ENCODE results near the gene KLK3.

The KLK3 gene

DNA sequence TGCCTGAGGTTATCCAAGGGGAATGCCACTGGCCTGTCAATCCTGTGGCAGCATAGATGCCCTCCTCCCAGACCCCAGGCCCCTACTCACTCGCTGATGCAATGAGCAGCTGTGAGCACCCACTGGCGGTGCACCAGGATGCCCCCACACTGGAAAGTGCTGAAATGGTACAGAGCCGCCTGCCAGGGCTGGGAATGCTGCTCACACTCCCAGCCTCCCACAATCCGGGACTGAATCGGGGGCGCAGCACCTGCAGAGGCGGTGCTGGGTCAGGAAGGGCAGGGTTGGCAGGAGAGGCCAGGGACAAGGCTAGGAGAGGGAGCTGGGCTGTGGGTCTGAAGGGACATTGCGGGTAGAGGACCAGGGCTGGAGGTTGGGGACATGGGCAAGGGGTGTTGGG, 33.1 kb upstream of the KLK3 start:
- DNase-seq (ENCODE audit: low spot score) = no peak
- TF ChIP-seq, protein P1, sequence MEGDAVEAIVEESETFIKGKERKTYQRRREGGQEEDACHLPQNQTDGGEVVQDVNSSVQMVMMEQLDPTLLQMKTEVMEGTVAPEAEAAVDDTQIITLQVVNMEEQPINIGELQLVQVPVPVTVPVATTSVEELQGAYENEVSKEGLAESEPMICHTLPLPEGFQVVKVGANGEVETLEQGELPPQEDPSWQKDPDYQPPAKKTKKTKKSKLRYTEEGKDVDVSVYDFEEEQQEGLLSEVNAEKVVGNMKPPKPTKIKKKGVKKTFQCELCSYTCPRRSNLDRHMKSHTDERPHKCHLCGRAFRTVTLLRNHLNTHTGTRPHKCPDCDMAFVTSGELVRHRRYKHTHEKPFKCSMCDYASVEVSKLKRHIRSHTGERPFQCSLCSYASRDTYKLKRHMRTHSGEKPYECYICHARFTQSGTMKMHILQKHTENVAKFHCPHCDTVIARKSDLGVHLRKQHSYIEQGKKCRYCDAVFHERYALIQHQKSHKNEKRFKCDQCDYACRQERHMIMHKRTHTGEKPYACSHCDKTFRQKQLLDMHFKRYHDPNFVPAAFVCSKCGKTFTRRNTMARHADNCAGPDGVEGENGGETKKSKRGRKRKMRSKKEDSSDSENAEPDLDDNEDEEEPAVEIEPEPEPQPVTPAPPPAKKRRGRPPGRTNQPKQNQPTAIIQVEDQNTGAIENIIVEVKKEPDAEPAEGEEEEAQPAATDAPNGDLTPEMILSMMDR (IDR thresholded peaks at IDR 0.05; ENCODE audit: extremely low read depth, insufficient read depth, missing control alignments) = no peak
- in situ Hi-C loops (cut with MboI; ENCODE audit: low pct_unique_long_range_greater_than_20kb, low sequenced_read_pairs, unreplicated experiment) = no loop called here

DNA sequence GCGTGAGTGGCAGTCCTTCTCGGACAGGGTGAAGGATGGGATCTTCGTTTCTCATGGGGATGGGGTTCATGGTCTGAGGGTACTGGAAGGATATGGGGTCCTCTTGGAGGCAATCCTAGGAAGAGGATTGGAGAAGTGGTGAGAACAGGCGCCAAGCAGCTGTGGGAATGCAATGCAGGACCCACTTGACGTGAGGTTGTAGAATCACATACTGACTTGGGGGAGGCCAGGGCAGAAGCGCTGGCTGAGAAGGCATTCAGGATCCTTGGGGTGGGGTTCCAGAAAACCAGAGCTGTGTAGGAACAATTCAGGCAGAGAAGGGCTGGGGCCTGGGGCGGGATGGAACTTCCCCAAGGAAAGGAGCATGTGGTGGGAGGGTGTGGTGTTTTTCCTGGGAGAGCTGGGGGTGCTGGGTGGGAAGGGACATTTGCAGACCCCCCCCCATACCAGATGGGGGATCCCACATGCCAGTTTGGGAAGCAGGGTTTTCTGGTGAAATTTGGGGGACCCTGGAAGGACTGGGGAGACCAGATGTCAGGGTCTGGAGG, 32.0 kb upstream of the KLK3 start:
- in situ Hi-C loops (cut with MboI; ENCODE audit: low pct_unique_long_range_greater_than_20kb, low sequenced_read_pairs, unreplicated experiment) = no loop called here
- no peak for DNase-seq (ENCODE audit: low spot score)
- TF ChIP-seq, protein P1 (IDR thresholded peaks at IDR 0.05; ENCODE audit: extremely low read depth, insufficient read depth, missing control alignments) = no peak

DNA sequence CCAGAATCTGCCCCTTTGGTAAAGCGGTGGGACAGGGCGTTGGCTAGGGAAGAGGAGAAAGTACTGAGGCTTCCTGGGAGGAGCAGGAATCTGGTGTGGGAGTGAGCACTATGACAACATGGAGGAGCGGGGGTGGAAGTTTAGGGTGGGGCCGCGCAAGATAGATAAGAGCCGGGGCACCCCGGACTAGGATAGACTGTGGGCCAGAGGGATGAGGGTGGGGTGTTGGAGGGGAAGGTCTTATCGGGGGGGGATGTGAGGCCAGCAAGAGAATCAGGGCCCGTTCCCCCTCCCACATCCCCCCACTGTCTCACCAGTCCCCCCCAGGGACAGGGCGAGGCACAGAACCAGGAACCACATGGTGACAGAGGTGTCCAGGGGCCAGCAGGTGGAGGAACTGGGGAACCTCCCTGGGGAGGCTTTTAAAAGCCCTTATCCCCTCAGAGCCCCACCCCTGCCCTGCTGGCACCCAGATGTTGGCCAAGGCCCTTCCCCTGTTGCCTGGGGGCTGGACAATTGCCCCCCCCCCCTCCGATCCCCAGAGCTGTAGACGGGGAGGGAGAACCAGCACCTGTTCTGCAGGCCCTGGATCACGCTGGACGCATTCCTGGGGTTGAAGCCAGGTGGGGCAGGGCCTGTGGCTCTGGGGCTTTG, 31.2 kb upstream of the KLK3 start, which contains the start of gene KLK1:
Gene KLK1 (minus strand): TSS at position 399 of the 654 bp plus-strand sequence. CDS start 39 bp downstream, at position 360.
- in situ Hi-C loops (cut with MboI; ENCODE audit: low pct_unique_long_range_greater_than_20kb, low sequenced_read_pairs, unreplicated experiment) = no loop called here
- TF ChIP-seq, protein P1 (IDR thresholded peaks at IDR 0.05; ENCODE audit: extremely low read depth, insufficient read depth, missing control alignments) = no peak
- DNase-seq (ENCODE audit: low spot score) = peak; percentile 17

DNA sequence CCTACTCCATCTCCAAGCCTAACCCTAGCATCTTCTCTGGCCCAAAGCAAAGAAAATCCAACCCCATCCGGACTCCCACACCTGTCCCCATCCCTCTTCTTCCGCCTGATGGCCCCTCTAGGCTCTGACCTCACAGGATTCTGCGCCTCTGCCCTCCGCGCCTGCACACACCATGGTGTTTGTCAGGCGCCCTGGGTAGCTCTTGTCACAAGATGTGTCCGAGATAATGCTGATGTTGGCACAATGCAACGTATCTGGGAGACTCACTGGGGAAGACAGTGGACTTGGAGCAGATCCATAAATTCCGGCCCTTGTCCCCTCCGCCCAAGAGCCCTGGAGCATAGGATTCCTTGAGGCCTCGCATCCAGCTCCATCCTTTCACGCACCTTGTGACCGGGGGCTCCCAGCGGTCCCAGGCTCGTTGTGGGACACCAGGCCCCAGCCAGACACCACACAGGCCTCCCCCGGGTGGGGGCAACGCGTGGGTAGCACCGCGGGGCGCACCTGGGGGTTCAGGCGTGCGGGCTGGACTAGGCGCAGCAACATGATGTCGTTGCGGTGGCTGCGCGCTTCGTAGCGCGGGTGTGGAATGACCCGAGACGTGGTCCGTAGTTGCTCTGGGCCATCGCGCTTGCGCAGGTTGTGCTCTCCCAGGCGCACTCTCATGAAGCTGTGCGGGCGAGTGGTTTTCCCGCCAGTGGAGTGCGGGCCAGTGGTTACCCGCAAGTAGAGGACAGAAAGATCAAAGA, 28.0 kb upstream of the KLK3 start:
- TF ChIP-seq, protein P1 (IDR thresholded peaks at IDR 0.05; ENCODE audit: extremely low read depth, insufficient read depth, missing control alignments) = no peak
- DNase-seq (ENCODE audit: low spot score) = no peak
- in situ Hi-C loops (cut with MboI; ENCODE audit: low pct_unique_long_range_greater_than_20kb, low sequenced_read_pairs, unreplicated experiment) = no loop called here

DNA sequence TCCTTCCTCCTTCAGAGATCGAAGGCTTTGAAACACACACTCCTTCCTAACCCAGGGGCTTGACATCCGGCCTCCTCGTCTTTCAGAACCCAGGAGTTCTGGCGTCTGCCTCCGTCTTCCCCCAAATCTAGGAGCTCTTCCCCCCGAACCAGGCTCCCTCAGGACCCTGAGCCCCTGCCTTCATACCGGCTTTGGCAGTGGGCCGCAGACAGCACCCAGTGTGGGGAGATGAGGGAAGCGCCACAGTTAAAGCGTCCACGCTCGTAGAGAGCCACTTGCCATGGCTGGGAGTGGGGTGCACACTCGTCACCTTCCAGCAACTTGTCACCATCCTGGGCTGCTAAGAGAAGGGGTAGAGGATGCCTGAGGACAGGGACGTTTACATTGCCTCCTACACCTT, 27.2 kb upstream of the KLK3 start:
- TF ChIP-seq, protein P1 (IDR thresholded peaks at IDR 0.05; ENCODE audit: extremely low read depth, insufficient read depth, missing control alignments) = no peak
- in situ Hi-C loops (cut with MboI; ENCODE audit: low pct_unique_long_range_greater_than_20kb, low sequenced_read_pairs, unreplicated experiment) = no loop called here
- no peak for DNase-seq (ENCODE audit: low spot score)

DNA sequence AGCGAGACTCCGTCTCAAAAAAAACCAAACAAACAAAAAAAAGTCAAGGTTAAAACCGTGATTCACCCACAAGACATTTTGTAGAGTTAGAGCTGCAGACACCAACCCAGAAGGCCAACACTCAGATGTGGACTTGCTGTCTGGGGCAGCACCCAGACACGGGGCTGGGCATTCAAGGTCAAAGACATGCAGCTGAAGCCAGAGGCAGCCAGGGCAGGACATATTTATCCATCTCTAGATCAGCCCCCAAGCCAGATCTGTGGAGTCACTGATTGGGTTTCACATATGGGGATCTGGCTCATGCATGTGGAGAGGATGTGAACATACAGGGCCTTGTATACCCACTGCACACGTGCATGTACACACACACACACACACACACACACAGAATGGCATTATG, 24.9 kb upstream of the KLK3 start:
- no peak for DNase-seq (ENCODE audit: low spot score)
- in situ Hi-C loops (cut with MboI; ENCODE audit: low pct_unique_long_range_greater_than_20kb, low sequenced_read_pairs, unreplicated experiment) = no loop called here
- TF ChIP-seq, protein P1 (IDR thresholded peaks at IDR 0.05; ENCODE audit: extremely low read depth, insufficient read depth, missing control alignments) = no peak
